GM21619 (cell line): ENCODE results near the gene ST6GALNAC2.
"Not testable (repeated sequence)": the region's sequence is repeated elsewhere in the genome, so short reads cannot be mapped to it uniquely, and the experiment has no call there.

Experiments used
- ATAC-seq: cut with Tn5 transposase; IDR thresholded peaks from one replicate; pipeline ENCODE4 v1.9.1; 2021; ENCODE audit not compliant: unreplicated experiment

The ST6GALNAC2 gene

DNA sequence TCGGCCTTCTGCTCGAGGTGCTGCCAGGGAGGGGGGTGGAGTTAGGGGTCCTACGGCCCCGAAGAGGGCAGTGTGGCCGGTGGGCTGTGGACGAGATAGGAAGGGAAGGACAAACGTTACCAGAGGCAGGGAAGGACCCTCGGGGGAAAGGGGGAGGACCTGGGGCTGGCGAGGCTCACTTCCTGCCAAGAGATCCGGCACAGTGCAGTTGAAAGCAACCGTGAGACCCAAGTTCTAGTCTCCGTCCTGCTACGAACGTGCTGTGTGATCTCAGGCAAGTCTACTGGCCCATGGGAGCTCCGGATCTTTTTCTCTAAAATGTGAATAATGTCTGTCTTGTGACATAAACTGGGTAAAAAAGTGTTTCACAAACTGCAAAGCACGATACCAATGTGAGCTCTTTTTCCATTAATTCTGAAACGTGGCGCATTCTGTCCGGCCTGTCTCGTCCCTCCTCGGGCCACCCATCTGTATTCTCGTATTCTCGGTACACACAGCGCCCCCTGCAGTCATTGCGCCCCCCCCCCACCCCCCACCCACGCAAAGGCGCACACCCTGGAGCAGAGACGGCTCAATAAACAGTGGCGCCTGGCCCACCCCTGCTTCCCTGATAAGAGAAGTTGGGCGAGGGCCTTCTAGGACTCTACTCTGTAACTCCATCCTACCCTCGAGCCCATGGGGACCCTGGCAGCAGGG lies 57.0 kb downstream of the ST6GALNAC2 start:
- ATAC-seq: peak; percentile 16

DNA sequence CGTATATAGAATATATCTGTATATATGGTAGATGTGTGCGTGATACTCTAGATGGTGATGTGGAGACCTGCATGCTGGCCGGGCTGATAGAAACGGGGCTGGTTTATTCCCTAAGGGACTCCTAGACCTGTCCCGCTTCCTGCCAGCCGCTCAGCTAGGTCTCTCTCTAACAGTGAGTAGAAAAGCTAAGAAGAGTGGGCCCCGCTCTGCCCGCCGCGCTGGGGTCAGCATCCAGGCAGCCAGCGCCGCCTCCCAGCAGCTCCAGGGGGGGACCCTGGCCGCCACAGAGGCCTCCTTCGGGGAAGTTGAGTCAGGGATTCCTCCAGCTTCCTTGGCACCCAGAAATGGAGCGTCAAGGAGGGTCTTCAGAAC lies 57.5 kb downstream of the ST6GALNAC2 start:
- ATAC-seq: peak; percentile 50

DNA sequence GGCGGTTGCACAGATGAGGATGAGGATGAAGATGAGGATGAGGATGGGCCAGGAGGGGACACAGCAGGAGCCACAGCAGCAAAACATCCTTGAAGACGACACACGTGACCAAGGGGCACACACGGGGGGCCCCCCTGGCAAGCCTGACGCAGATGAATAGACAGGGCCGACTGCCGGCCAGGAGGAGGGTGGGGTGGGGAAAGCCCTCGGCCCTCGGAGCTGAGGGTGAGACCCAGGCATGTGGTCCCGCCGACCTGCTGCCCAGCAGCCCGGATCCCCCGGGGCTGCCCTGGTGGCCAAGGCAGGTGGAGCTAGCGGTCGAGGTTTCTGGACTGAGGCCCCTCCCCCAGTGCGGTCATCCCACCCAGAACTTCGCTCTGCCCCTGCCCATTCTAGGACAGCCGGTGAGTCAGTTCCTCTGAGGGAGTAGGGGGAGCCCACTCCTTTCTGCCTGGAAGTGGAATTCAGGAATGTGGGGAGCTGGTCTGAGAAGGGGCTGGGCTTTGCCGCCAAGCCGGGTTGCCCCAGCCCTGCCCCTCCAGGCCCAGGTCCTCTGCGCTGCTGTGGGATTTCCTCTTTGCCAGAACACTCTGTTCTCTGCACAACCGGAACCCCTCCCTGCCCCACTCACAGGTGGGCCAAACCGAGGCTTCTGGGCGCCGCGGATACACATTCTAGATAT lies 58.1 kb downstream of the ST6GALNAC2 start:
- ATAC-seq: peak; percentile 57

DNA sequence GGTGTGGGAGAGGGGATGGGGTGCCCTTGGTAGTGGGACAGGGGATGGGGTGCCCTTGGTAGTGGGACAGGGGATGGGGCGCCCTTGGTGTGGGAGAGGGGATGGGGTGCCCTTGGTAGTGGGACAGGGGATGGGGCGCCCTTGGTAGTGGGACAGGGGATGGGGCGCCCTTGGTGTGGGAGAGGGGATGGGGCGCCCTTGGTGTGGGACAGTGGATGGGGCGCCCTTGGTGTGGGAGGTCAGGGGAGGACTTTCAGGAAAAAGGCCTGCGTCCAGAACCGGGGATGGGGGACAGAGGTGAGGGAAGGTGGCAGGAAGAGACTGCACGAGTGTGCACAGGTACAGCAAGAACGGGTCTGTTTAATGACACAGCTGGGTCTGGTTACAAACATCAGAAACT lies 58.6 kb downstream of the ST6GALNAC2 start:
- not testable (repeated sequence) for ATAC-seq

DNA sequence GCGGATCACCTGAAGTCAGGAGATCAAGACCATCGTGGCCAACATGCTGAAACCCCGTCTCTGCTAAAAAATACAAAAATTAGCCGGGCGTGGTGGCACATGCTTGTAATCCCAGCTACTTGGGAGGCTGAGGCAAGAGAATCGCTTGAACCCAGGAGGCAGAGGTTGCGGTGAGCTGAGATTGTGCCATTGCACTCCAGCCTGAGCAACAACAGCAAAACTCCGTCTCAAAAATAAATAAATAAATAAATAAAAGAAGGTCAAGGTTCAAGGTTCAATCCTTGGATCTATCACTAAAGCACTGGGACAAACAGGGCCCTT lies 60.2 kb downstream of the ST6GALNAC2 start:
- ATAC-seq: not testable (repeated sequence)

DNA sequence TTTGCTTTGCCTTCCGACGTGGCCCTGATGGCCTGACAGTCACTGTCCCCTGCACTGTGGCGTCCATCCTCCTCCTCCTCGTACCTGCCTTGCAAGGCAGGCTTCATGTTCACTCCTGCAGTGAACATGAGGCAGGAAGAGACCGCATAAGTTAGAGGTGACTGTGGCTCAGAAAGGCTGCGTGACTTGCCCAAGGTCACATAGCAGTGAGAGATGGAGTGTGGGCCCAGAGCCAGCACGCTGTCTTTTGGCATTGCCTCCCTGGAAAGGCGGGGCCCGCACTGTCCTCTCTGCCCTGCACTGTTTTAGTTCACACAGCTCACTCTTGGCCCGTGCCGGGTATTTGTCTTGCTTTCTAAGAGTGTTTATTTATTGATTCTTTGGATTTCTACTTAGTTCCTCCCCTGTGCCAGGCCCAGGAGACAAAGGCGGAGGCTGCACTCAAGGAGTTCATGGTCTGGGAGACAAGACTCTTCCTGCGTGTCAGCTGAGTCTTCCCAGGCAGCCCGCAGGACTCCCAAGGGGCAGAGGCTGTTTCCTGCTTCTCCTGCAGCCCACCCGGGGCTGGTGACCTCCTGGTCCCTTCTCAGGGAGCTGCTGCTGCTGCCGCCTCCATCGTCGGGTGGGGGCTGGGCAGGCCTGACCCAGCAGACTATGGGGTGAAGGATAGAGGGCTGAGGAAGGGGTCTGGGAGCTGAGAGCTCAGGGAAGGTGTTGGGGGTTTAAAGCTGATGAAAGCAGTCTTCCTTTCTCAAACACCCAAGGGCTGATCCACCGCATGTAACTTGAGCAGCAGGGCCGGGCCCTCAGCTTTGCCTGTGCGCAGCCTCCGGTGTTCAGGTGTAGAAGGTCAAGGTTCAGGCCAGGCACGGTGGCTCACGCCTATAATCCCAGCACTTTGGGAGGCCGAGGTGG lies 60.8 kb downstream of the ST6GALNAC2 start:
- no peak for ATAC-seq

DNA sequence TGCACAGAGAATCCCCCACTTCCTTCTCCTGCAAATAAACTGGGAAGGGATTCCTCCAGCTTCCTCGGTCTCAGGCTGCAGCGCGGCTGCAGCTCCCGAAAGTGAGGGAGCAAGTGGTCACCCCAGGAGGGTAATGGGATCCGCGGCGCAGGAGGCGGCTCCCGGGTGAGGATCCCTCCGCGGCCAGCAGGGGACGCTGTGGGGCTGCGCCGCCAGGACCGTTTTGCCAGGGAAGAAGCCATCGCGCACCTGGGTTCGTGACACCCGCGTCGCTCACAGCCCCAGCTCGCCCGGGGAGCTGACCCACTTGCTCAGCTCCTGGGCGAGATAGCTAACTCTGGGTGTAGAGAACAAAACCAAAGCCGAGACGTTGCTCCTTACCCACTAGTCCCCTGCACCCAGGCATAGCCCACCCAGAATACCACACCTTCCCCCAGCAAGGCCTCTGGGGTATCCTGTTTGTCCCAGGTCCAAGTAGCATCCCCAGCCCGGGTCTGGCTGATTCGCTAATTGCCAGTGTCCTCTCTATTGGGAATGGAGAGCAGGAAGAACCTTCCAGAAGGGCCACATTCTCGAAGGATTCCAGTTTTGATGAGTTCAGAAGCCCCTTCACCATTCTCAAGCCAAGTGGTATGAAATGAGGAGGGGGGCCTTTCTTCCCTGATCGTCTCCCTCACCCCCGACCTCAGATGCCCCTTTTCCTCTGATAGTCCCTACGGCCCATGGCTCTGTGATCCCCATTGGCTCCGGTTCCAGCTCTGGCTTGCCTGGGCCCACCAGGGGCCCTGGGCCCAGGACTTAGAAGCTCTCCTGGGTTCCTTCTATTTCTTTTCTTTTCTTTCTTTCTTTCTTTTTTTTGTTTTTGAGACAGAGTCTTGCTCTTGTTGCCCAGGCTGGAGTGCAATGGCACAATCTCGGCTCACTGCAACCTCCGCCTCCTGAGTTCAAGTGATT lies 62.3 kb downstream of the ST6GALNAC2 start:
- ATAC-seq: no peak

DNA sequence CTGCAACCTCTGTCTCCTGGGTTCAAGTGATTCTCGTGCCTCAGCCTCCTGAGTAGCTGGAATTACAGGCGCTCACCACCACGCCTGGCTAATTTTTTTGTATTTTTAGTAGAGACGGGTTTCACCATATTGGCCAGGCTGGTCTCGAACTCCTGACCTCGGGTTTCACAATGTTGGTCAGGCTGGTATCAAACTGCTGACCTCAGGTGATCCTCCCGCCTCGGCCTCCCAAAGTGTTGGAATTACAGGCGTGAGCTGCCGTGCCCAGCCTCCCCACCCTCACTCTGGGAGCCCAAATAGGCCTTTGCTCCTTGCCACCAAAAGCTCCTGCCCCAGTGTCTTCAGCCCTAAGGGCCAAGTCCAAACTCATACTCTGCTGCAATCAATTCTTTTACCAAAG lies 64.0 kb downstream of the ST6GALNAC2 start:
- ATAC-seq: not testable (repeated sequence)

DNA sequence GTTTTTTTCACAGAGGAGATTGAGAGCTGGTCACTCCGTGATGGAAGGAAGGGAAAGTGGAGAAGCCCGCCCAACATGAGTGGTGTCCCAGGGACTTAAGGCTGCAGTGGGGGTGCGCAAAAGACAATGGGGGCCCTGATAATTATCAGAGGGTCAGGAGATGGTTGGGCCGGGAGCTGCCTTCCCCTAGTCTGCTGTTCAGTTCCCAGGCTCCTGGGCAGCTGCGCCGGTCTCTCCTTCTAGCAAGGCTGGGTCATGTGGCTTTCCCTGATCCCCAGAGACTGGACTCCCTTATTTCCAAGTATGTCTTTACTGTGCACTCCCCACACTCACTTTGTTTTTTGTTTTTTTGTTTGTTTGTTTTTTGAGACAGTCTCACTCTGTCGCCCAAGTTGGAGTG lies 64.4 kb downstream of the ST6GALNAC2 start:
- ATAC-seq: no peak

DNA sequence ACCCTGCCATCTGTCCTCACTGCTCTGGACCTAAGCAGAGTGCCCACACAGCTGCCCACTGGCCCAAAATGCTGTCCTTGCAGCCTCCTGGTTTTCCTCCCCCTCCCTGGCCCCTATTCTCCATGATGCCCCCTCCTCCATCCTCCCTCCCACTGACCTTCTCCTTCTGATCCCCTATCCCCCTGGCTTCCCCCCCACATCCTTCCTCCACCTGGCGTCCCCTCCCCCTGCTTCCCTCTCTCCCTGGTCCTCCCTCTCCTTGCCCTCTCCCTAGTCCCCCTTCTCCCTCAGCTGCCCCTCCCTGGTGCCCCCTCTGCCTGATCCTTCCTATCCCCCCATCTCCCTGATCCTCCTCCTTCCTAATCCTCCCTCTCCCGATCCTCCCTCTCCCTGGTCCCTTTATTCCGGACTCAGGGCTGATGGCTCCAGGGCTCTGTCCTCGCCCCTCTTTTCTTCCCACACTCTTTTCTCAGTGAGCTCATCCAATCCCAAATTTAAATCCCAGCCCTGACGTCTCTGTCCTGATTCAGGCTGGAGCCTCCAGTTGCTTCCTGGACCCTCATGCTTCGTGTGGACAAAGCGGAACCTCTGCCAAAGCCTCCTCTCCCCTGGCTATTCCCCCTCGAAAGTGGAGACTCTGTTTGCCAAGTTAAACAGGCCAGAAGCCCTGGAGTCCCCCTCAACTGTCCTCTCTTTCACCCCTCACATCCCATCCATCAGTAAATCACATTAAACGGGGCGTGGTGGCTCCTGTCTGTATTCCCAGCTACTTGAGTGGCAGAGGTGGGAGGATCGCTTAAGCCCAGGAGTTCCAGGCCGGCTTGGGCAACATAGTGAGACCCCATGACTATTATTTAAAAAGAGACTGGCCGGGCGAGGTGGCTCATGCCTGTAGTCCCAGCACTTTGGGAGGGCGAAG lies 66.4 kb downstream of the ST6GALNAC2 start:
- ATAC-seq: no peak

DNA sequence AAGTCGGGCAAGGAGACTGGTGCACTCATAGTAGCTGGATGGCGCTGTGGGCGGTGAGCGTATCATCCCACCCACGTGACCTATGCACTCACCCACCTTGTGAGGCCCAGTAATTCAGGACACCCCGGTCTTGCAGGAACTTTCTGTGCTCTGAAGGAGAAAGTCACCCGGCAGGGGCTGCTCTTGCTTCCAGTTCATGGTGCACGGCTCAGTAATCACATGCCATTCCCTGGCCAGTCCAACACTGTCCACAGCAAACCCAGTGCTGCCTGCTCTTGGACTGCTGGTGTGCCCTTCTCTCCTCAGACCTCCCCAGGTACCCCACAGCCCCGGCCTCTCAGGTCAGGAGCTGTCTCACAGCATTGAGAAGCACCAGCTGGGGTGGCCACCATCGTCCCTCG lies 68.0 kb downstream of the ST6GALNAC2 start:
- ATAC-seq: no peak
